ENCODE data around the gene SLC2A4RG.
"Not testable (repeated sequence)": the region's sequence is repeated elsewhere in the genome, so short reads cannot be mapped to it uniquely, and the experiment has no call there.

The SLC2A4RG gene

DNA sequence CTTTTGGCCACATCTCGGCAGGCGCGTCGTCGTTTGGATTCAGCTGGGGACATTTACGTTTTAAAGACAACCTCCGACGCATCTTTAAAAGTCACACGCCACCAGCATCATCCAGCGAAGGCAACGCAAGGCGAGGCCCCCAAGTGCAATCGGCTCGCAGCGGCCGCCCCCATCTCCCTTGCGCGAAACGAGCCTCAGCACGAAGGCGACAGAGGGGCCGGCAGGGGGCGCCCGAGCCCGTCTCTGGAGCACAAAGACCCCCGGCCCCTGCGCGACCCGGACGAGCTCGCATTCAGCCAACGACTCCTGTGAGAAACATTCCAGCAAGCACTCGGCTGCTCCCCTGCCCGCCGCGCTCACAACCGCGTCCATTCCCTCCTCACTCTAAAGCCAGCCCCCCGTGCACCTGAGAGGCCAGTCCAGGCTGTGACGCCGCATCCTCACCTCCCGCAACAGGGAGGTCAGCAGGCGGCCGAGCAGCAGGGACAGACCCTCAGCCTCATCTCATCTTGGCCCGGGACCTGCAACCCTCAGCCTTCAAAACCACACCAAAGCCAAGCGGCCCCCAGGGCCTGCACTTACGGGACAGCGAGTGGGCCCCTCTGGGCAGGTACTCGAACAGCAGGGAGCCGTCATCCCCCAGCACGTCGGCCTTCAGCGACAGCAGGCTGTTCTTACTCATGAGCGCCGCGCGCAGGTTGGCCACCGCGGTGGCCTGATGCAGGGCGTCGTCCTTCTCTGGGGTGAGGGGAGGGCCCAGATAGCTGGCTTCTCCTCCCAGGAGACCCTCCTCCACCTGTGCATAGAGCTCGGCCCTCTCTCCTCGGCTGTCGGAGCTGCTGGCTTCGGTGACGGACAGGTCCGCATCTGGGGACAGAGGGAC is 35.8 kb downstream of the SLC2A4RG start:
- peak in 1 of 2 donors; percentile 34 for DNase-seq (ENCODE audit: low read depth in 2 of 2)

DNA sequence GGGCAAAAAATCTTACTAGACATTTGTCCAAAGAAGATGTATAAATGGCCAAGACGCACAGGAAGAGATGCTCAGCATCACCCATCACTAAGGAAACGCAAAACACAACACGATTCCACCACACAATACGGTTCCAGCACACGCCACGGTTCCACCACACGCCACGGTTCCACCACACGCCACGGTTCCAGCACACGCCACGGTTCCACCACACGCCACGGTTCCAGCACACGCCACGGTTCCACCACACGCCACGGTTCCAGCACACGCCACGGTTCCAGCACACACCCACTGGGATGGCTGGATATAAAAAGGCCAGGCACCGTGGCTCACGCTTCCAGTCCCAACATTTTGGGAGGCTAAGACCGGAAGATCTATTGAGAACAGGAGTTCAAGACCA is 37.3 kb downstream of the SLC2A4RG start:
- not testable (repeated sequence) for DNase-seq (ENCODE audit: low read depth in 2 of 2)

DNA sequence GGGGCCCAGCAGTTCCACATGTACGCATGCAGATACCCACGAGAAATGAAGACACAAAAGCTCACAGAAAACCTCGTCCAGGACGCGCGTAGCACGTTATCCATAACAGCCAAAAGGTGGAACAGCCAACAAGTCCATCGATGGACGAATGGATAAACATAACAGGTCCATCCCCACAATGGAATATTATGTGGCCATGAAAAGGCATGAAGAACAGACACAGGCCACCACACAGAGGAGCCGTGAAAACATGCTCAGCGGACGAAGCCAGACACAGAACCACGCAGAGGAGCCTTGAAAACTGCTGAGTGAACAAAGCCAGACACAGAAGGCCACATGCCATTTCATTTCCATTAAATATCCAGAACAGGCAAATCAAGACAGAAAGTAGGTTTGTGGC is 38.0 kb downstream of the SLC2A4RG start:
- no peak for DNase-seq (ENCODE audit: low read depth in 2 of 2)

DNA sequence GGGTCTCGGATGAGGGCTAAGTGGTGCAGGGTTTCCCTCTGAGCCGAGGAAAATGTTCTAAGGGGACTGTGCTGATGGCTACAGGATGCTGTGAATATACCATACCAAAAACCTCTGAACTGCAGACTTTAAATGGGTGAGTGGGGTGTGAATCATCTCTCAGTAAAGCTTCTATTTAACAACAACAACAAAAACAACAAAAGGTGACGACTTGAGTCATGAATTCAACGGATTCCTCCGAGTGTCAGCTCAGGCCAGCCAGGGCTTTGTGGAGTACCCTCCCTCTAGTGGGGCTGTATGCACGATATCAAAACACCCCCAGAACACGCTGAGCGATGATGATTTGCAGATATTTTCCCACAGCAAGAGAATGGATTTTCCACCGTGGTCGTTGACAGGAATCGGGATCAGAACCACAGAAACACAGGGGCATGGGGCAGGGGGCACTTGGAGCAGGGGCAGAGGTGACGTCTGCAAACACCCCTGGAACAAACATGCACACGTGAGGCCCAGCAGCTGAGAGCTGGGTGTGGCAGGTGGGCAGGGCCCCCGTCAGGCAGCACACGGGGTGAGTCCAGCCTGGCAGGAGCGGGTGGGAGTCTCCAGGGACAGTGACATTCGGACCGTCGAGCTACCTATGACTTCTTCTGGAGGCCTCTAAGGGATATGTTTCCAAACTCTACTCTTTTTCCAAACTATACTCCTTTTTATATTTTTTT is 38.6 kb downstream of the SLC2A4RG start:
- DNase-seq (ENCODE audit: low read depth in 2 of 2), result no peak

DNA sequence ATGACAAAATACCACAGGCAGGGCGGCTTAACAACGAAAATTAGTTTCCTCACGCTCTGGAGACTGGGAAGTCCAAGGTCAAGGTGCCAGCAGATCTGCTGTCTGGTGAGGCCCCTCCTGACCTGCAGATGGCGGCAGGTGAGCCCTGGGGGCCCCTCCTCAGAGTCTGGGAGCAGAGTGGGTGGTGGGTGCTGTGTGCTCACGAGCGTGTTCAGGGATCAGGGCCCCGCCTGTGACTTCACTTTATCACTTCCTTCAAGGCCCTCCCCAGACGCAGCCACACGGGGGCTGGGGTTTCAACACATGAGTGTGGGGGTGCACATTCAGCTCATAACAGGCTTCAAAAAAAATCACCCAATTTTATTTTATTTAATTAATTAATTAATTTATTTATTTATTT is 39.3 kb downstream of the SLC2A4RG start:
- no peak for DNase-seq (ENCODE audit: low read depth in 2 of 2)

DNA sequence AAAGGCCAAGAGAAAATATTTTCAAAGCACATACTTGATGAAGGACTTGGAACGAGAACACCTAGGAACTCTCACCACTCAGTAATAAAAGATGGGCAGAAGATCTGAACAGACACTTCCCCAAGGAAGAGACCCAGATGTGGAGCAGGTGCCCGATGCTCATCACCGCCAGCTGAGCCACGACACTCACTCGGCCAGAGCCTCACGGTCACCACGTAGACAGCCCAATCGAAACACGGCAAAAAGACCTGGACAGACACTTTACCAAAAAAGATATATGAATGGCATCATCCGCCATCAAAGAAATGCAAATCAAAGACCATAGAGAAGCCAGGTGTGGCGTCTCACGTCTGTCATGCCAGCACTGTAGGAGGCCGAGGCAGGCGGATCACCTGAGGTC is 41.6 kb downstream of the SLC2A4RG start:
- no peak for DNase-seq (ENCODE audit: low read depth in 2 of 2)

DNA sequence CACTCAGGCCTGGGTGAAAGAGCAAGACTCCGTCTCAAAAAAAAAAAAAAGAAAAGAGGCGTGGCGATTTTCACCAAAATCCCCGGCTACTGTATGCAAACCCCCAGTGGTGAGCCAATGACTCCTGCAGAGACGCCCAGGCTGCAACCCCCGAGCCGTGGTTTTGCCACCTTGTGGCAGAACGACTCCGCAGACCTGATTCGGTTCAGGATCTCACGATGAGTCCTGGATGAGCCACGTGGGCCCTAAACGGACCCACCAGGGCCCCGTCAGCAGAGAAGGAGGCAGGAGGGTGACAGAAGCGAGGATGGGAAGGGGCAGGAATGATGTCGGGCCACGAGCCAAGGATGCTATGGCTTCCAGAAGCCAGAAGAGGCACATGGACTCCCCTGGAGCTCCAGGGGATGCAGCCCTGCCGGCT is 42.5 kb downstream of the SLC2A4RG start:
- DNase-seq (ENCODE audit: low read depth in 2 of 2), result no peak

DNA sequence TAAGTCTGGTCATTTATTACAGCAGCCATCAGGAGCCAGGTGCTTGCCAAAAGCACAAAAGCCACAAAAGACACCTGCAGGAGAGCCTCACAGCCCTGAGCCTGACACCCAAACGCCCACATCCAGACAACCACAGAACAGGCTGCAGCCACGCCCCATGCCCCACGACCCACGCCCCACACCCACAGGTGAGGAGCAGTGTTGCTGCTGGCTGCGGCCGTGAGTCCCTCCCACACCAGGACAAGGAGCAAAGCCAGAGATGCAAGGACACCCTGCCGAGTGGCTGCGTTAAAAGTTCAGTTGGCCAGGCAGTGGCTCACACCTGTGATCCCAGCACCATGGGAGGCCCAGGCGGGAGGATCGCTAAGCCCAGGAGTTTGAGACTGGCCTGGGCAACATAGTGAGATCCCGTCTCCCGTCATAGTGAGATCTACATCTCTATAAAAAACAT is 43.0 kb downstream of the SLC2A4RG start:
- no peak for DNase-seq (ENCODE audit: low read depth in 2 of 2)

DNA sequence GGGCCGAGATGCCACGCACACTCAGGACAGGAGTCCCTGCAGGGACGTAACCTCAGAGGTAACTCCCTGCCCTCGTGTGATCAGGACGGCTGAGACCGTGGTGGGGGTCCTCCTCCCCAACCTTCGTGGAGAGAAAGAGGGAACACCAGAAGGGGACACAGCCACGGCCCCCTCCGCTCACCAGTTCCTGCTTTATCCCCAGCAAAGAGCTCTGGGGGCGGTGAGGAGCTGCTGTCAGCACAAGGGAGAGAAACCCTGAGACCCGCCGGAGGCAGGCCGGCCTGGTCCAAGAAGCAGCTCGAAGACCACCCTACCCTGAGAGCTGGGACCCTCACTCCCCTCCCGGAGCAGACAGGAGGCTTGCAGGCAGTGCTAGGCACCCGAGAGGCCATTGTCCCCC is 44.4 kb downstream of the SLC2A4RG start:
- no peak for DNase-seq (ENCODE audit: low read depth in 2 of 2)

DNA sequence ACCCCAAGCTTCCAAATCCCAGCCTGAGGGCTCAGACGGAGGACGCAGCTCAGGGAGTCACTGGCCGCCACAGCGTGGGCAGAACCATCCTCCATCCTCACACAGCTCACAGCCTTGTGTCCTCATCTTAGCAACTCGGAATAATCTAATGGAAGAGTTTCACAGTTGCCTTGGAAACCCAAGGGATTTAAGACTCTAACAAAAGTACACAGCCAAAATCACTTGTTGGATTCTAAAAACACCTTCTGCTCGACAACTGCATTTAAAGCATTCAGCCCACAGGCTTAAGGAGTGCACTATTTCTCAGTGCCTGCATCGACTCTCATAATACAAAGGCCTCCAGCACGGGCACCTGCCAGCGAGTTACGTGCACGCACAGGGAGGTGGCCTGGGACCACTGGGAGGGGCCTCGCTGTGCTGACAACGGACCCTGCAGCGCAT is 46.1 kb downstream of the SLC2A4RG start:
- DNase-seq (ENCODE audit: low read depth in 2 of 2), result no peak

DNA sequence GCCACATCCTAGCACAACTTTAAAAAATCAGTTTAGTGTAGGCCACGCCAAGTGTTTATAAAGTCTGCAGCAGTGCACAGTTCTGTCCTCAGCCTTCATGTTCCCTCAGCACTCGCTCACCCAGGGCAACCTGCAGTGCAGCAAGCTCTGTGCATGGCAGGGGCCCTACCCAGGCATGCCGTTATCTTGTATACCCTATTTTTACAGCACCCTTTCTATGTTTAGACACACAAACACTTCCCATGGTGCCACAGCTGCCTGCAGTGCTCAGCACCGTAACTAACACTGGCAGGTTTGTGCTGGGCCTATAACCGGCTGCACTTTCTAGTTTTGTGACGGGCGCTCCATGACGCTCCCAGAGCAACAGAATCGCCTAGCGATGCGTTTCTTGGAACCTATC is 47.7 kb downstream of the SLC2A4RG start:
- no peak for DNase-seq (ENCODE audit: low read depth in 2 of 2)

DNA sequence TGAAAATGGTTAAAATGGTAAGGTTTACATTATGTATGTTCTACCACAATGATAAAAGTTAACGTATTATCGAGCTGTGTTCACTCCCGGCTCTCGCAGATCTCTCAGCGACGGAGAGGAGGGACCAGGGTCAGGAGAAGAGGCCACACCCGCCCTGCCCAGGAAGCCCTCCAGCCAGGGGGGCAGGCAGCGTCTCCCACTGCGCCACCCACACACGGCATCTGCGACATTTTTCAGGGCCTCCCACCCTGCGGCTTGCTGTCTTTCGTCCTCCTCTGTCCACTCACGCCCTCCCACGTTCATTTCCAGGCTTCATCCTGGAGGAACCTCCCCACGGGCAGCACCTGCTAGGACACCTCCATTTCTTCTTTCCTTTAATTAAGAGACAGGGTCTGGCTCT is 48.2 kb downstream of the SLC2A4RG start:
- DNase-seq (ENCODE audit: low read depth in 2 of 2), result no peak

DNA sequence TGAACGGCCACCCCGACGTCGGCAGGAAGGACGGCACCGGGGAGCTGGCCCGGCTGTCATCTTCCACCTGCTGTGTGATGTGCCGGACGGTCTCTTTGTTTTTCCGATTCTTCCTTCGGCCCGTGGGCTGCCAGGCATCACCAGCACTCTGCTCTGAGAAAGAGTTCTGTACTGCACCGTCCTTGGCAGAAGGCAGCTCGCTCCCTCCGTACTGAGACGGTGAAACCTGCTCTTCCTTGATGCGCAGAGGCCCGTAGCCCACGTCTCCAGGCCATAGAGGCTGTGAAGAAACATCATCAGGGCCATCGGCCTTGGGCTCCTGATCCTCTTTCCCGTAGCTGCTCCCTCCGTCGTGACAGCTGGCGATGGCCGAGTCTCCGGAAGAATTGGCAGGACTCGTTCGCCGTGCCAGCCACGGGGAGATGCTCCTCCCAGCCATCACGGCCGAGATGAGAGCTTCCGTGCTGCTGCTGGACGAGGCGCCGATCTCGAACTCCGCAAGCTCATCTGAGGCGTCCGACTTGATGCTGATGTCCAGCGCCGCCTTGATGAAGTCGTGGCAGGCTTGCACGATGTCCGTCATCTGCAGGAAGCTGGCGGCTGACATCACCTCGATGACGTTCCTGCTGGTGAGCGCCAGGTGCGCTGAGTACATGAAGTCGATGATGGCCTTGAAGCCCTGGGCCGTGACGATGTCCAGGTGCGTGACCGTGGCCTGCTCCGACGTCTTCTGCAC is 50.4 kb downstream of the SLC2A4RG start:
- DNase-seq (ENCODE audit: low read depth in 2 of 2), result no peak

DNA sequence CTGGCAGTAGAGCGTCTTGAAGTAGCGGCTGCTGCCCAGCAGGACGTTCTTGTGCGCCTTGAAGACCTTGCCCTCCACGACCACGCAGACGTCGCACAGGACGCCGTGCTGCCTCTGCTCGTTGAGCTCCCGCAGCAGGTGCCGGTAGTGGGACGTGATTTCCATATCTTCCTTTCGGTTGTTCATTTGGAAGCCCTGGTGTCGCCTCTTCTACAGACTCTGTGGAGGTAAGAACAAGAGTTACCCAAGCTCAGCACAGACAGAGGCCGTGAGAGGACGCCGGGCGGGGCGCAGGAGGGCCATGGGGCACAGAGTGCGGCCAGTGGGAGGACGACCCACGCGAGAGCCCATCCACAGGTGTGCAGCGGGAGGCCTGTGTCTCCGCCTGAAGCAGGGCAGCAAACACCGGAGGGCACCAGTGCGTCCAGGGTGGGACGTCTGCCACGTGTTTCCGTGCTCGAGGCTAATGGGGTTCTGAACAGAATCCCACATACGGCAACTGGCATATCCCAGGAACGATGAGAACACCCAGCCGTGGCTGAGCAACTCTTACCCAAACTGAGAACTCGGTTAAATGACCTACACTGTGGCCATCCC is 51.1 kb downstream of the SLC2A4RG start:
- DNase-seq (ENCODE audit: low read depth in 2 of 2), result no peak

DNA sequence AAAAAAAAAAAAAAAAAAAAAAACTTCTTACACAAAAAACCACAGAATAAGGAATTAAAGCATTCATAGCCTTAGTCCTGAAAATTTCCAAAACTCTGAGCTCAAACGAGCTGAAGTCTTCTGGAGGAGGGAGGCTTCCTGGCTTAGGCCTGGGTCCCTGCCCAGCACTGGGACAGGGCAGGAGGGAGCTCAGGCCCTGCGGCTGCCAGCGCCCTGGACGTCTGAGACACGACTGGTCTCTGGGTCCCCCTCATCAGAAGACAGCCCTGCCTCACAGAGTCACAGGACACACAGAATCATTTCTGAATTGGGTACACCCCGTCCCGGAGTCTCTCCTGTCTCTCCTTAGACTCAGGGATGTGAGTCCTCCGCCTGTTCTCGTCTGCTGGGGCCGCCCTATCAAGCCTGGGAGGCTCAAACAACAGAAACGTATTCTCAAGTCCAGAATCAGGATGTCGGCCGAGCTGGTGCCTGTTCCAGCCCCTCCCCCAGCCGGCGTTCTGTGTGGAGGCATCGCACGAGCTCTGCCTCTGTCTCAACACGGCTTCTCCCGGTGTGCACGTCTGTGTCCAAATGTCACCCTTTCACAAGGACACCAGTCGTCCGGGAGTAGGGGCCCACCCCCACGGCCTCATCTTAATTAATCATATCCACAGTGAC is 52.1 kb downstream of the SLC2A4RG start:
- no peak for DNase-seq (ENCODE audit: low read depth in 2 of 2)

DNA sequence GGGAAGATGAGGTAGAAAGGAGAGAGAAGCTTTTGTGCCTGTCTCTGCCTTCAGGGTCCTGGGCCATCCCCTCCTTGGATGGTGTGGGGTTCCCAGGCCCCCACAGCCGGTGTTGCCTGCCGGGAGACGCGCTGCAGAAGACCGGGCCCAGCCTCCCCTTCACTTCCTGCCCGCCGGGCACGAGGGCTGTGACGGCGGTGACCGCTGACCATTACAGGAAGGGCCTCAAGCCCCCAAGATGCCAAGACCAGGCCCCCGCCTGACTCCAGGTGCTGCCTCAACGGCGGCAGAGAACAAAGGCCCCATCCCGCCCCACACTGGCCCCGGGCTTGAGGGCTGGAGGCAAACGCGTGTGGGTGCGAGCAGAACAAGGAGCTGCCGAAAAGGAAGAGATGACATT is 53.3 kb downstream of the SLC2A4RG start:
- no peak for DNase-seq (ENCODE audit: low read depth in 2 of 2)
